Liver (tissue), 9 donors: ENCODE results near the gene DIS3L2. TPM values are rescaled to one million over a fixed set of nuclear protein-coding genes. Genes with fewer than 3 reads are reported as not detected.
"Not testable (repeated sequence)": the region's sequence is repeated elsewhere in the genome, so short reads cannot be mapped to it uniquely, and the experiment has no call there.

Experiments
- DNase-seq: peaks from one replicate; pipeline ENCODE4 v3.0.0-alpha.2; 2017; ENCODE audit warnings: low spot score
- H3K27ac ChIP-seq, 2 donors: one replicate each; pipeline ENCODE4 v1.7.0; 2013; ENCODE audit warnings: inconsistent platforms in 2 of 2, low read length in 2 of 2, control low read depth in 1 of 2, low read depth in 1 of 2, mild to moderate bottlenecking in 1 of 2
- H3K27me3 ChIP-seq, 4 donors: one replicate each; pipeline versions ENCODE4 v1.6.1 to v1.7.0; 2013; ENCODE audit warnings: low read length in 3 of 4, inconsistent platforms in 1 of 4, mild to moderate bottlenecking in 1 of 4, moderate library complexity in 1 of 4; ENCODE audit not compliant: control insufficient read depth in 4 of 4, insufficient read depth in 4 of 4
- H3K36me3 ChIP-seq, 4 donors: one replicate each; pipeline versions ENCODE4 v1.6.1 to v1.7.0; 2013; ENCODE audit warnings: low read length in 3 of 4, mild to moderate bottlenecking in 3 of 4, low read depth in 1 of 4, moderate library complexity in 1 of 4; ENCODE audit not compliant: control insufficient read depth in 4 of 4, insufficient read depth in 3 of 4
- H3K4me1 ChIP-seq, 4 donors: one replicate each; pipeline versions ENCODE4 v1.6.1 to v1.7.0; 2013; ENCODE audit warnings: low read length in 3 of 4, mild to moderate bottlenecking in 3 of 4, moderate library complexity in 1 of 4; ENCODE audit not compliant: control insufficient read depth in 4 of 4, insufficient read depth in 4 of 4
- H3K4me3 ChIP-seq, 3 donors: one replicate each; pipeline versions ENCODE4 v1.6.1 to v1.7.0; 2013; ENCODE audit warnings: low read length in 3 of 3, control low read depth in 1 of 3, low read depth in 1 of 3, mild to moderate bottlenecking in 1 of 3
- H3K9ac ChIP-seq, 2 donors: one replicate each; pipeline ENCODE4 v1.7.0; 2013; ENCODE audit warnings: low read length in 2 of 2, mild to moderate bottlenecking in 2 of 2, moderate library complexity in 2 of 2, control low read depth in 1 of 2, low read depth in 1 of 2
- H3K9me3 ChIP-seq, 4 donors: one replicate each; pipeline versions ENCODE4 v1.6.1 to v1.7.0; 2013; ENCODE audit warnings: low read length in 3 of 4; ENCODE audit not compliant: control insufficient read depth in 4 of 4
- EGR1 ChIP-seq, 2 donors: IDR thresholded peaks; 2 replicates each; pipeline ENCODE4 v1.6.1; 2016 to 2018; ENCODE audit warnings: antibody characterized with exemption in 2 of 2, low read depth in 2 of 2
- FOXA2 ChIP-seq: IDR thresholded peaks from 2 replicates; pipeline ENCODE4 v1.6.1; 2016; ENCODE audit warnings: antibody characterized with exemption
- GABPA ChIP-seq, 2 donors: IDR thresholded peaks in 1 of 2; conservative IDR thresholded peaks in 1 of 2; 2 replicates each; pipeline ENCODE4 v1.6.1; 2016; ENCODE audit warnings: antibody characterized with exemption in 2 of 2, mild to moderate bottlenecking in 1 of 2, moderate library complexity in 1 of 2
- JUND ChIP-seq, 2 donors: IDR thresholded peaks; 2 replicates each; pipeline ENCODE4 v1.6.1; 2016; ENCODE audit warnings: antibody characterized with exemption in 2 of 2
- NR2F2 ChIP-seq: IDR thresholded peaks from 2 replicates; pipeline ENCODE4 v1.6.1; 2016; ENCODE audit warnings: antibody characterized with exemption
- RAD21 ChIP-seq, 2 donors: IDR thresholded peaks; 2 replicates each; pipeline ENCODE4 v1.6.1; 2016; ENCODE audit warnings: antibody characterized with exemption in 2 of 2, mild to moderate bottlenecking in 2 of 2
- TAF1 ChIP-seq: conservative IDR thresholded peaks from 2 replicates; pipeline ENCODE4 v1.6.1; 2016; ENCODE audit warnings: antibody characterized with exemption, mild to moderate bottlenecking
- WGBS: extraction: QIAGEN DNeasy Blood & Tissue Kit; methylation state at CpG from one replicate; pipeline ENCODE4 v1.1.7; 2013; 5-methylcytosine and 5-hydroxymethylcytosine counted together
- polyA plus RNA-seq, 2 donors: library from polyadenylated mRNA; stranded (reverse) in 1 of 2; unstranded in 1 of 2; fragments of 200-250 nt in 1 of 2; fragments of >200 nt in 1 of 2; fragmentation: Nextera tagmentation in 1 of 2; extraction: Ambion mirVana in 1 of 2; gene quantifications; one replicate each; pipeline versions ENCODE4 v1.2.1 to v1.2.3, GENCODE V29; 2013 to 2015
- total RNA-seq, 2 donors: library from RNA; depleted of rRNA; stranded (reverse); fragments of >200 nt; gene quantifications; one replicate each; pipeline ENCODE4 v1.2.3, GENCODE V29; 2014
- TF ChIP-seq, protein P1 (sequence below): fragments of 150-350 bp; IDR thresholded peaks from 2 replicates; pipeline ENCODE4 v1.5.1; 2017; ENCODE audit warnings: improper control_type of control experiment, low read depth, low read length; ENCODE audit not compliant: missing input control
- TF ChIP-seq, protein P2 (sequence below): IDR thresholded peaks from 2 replicates; pipeline ENCODE4 v1.6.1; 2016; ENCODE audit warnings: antibody characterized with exemption
- TF ChIP-seq, protein P3 (sequence below): IDR thresholded peaks from 2 replicates; pipeline ENCODE4 v1.6.1; 2016; ENCODE audit warnings: antibody characterized with exemption, mild to moderate bottlenecking
- TF ChIP-seq, protein P4 (sequence below): IDR thresholded peaks from 2 replicates; pipeline ENCODE4 v1.6.1; 2016; ENCODE audit warnings: antibody characterized with exemption
- TF ChIP-seq, protein P5 (sequence below): IDR thresholded peaks from 2 replicates; pipeline ENCODE4 v1.6.1; 2016; ENCODE audit warnings: antibody characterized with exemption
- donor health status: healthy.
- donor health status: healthy.
- donor health status: healthy.
- donor health status: healthy.
- donor health status: healthy.

DIS3L2 gene
- total and polyA plus RNA-seq, 4 donors = 5.7 to 21.5 (median 8.8) TPM

DNA sequence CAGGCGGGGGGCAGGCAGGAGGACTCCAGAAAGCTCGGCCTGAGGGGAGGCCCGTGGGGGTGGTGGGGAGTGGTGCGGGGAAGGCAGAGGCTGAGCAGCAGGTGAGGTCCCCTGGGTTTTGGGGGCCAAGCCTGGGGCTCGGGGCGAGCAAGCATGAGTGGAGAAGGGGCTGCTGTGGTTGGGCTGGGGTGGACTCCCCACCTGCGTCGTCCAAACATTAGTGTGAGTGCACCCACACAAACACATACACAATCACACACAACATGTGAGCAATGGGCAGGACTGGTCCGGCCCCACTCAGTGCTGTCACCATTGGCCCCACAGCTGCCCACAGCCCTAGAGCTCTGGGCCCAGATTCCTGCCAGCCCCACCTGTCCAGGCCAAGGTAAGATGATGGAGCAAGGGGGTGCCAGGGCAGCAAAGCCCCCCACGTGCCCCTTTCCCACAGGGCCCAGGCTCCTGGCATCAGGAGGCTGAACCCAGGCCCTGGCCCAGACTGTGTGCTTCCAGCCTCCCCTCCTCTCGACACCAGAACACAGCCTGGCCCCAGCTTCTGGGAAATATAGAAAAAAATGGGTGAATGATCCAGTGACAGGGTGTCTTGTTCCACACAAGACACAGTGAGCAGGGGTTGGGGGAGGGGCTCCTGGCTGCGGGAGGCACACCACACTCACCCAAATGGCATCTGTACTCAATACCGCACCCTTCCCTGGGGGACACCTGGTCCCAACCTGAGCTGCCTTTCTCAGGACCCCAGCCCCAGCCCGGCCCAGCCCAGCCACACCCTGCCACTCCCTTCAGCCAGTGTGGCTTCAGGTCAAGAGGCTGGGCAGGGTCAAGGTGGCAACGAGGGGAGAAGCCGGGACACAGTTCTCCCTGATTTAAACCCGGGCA lies 416.6 kb downstream of the DIS3L2 start:
- no peaks in the 10 kb centered on the region for H3K36me3 ChIP-seq
- WGBS = 84% methylated on average over 17 of the region's 17 CpGs
- peaks cover 0 to 1% (median 0%) of the 10 kb centered on the region in 4 donors for H3K4me1 ChIP-seq
- H3K27ac ChIP-seq = no peak overlapping the region
- no peak overlapping the region for H3K9ac ChIP-seq
- no peak for DNase-seq
- TF ChIP-seq EGR1 (IDR thresholded peaks at IDR 0.05; ENCODE audit: low read depth in 2 of 2) (no peak), RAD21 (IDR thresholded peaks at IDR 0.05) (no peak), TAF1 (no peak), FOXA2 (no peak), JUND (IDR thresholded peaks at IDR 0.05) (no peak), GABPA (IDR thresholded peaks at IDR 0.05 in 1 of 2, conservative IDR thresholded peaks at IDR 0.05 in 1 of 2) (no peak), NR2F2 (no peak)
- TF ChIP-seq, protein P1, sequence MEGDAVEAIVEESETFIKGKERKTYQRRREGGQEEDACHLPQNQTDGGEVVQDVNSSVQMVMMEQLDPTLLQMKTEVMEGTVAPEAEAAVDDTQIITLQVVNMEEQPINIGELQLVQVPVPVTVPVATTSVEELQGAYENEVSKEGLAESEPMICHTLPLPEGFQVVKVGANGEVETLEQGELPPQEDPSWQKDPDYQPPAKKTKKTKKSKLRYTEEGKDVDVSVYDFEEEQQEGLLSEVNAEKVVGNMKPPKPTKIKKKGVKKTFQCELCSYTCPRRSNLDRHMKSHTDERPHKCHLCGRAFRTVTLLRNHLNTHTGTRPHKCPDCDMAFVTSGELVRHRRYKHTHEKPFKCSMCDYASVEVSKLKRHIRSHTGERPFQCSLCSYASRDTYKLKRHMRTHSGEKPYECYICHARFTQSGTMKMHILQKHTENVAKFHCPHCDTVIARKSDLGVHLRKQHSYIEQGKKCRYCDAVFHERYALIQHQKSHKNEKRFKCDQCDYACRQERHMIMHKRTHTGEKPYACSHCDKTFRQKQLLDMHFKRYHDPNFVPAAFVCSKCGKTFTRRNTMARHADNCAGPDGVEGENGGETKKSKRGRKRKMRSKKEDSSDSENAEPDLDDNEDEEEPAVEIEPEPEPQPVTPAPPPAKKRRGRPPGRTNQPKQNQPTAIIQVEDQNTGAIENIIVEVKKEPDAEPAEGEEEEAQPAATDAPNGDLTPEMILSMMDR = no peak
- TF ChIP-seq, protein P2, sequence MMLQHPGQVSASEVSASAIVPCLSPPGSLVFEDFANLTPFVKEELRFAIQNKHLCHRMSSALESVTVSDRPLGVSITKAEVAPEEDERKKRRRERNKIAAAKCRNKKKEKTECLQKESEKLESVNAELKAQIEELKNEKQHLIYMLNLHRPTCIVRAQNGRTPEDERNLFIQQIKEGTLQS = no peak
- TF ChIP-seq, protein P3, sequence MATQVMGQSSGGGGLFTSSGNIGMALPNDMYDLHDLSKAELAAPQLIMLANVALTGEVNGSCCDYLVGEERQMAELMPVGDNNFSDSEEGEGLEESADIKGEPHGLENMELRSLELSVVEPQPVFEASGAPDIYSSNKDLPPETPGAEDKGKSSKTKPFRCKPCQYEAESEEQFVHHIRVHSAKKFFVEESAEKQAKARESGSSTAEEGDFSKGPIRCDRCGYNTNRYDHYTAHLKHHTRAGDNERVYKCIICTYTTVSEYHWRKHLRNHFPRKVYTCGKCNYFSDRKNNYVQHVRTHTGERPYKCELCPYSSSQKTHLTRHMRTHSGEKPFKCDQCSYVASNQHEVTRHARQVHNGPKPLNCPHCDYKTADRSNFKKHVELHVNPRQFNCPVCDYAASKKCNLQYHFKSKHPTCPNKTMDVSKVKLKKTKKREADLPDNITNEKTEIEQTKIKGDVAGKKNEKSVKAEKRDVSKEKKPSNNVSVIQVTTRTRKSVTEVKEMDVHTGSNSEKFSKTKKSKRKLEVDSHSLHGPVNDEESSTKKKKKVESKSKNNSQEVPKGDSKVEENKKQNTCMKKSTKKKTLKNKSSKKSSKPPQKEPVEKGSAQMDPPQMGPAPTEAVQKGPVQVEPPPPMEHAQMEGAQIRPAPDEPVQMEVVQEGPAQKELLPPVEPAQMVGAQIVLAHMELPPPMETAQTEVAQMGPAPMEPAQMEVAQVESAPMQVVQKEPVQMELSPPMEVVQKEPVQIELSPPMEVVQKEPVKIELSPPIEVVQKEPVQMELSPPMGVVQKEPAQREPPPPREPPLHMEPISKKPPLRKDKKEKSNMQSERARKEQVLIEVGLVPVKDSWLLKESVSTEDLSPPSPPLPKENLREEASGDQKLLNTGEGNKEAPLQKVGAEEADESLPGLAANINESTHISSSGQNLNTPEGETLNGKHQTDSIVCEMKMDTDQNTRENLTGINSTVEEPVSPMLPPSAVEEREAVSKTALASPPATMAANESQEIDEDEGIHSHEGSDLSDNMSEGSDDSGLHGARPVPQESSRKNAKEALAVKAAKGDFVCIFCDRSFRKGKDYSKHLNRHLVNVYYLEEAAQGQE = no peak
- TF ChIP-seq, protein P4, sequence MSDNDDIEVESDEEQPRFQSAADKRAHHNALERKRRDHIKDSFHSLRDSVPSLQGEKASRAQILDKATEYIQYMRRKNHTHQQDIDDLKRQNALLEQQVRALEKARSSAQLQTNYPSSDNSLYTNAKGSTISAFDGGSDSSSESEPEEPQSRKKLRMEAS = no peak
- TF ChIP-seq, protein P5, sequence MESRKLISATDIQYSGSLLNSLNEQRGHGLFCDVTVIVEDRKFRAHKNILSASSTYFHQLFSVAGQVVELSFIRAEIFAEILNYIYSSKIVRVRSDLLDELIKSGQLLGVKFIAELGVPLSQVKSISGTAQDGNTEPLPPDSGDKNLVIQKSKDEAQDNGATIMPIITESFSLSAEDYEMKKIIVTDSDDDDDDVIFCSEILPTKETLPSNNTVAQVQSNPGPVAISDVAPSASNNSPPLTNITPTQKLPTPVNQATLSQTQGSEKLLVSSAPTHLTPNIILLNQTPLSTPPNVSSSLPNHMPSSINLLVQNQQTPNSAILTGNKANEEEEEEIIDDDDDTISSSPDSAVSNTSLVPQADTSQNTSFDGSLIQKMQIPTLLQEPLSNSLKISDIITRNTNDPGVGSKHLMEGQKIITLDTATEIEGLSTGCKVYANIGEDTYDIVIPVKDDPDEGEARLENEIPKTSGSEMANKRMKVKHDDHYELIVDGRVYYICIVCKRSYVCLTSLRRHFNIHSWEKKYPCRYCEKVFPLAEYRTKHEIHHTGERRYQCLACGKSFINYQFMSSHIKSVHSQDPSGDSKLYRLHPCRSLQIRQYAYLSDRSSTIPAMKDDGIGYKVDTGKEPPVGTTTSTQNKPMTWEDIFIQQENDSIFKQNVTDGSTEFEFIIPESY = no peak
- peaks cover 0 to 3% (median 2%) of the 10 kb centered on the region in 4 donors for H3K27me3 ChIP-seq
- no peaks in the 10 kb centered on the region for H3K9me3 ChIP-seq
- H3K4me3 ChIP-seq = no peak overlapping the region

DNA sequence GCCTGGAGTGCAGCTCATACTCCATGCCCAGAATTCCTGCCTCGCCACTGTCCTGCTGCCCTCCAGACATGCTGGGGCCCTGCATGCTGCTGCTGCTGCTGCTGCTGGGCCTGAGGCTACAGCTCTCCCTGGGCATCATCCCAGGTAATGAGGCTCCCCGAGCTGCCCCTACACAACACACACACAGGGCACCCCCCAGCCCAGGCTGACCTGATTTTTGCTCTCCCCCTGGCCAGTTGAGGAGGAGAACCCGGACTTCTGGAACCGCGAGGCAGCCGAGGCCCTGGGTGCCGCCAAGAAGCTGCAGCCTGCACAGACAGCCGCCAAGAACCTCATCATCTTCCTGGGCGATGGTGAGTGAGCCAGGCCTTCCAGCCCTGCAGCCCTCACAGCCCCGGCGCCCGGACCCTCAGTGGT lies 417.2 kb downstream of the DIS3L2 start, which contains the start of gene ALPP:
TSS of gene ALPP (plus strand) at position 17 of the 417 bp plus-strand sequence. CDS start at position 69, 52 bp downstream.
- not testable (repeated sequence) for DNase-seq, H3K4me3 ChIP-seq, H3K36me3 ChIP-seq, H3K27me3 ChIP-seq, H3K27ac ChIP-seq, H3K9me3 ChIP-seq, H3K9ac ChIP-seq, H3K4me1 ChIP-seq
- WGBS = 93% methylated on average over 12 of the region's 12 CpGs

DNA sequence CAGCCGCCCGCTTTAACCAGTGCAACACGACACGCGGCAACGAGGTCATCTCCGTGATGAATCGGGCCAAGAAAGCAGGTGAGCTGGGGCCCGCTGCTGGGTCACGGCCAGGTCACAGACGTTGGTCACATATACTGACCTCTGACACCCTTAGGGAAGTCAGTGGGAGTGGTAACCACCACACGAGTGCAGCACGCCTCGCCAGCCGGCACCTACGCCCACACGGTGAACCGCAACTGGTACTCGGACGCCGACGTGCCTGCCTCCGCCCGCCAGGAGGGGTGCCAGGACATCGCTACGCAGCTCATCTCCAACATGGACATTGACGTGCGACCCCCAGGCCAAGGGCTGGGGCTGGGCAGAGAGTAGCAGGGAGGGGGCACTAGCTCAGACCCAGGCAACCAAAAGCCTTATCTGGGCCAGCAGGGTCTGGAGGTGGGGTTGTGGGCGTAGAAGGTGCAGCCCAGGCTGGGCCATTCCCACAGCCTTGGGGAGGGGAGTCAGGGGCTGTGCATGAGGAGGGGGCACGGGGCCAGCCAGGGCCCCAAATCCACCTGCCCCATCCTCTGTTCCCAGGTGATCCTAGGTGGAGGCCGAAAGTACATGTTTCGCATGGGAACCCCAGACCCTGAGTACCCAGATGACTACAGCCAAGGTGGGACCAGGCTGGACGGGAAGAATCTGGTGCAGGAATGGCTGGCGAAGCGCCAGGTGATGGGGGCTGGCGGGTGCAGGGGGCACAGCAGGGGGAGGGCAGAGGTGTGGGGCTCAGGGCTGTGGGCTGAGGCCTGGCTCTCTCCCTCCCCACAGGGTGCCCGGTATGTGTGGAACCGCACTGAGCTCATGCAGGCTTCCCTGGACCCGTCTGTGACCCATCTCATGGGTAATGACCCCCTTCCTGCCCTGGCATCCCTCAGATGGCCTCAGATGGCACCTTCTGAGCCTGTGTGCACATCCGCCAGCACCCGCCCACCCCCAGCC lies 418.4 kb downstream of the DIS3L2 start:
- not testable (repeated sequence) for H3K9me3 ChIP-seq, H3K4me3 ChIP-seq, H3K36me3 ChIP-seq, H3K9ac ChIP-seq, DNase-seq, H3K4me1 ChIP-seq, H3K27me3 ChIP-seq, H3K27ac ChIP-seq
- 86% methylated on average over 41 of the region's 41 CpGs for WGBS
